ENCODE results near the gene SERINC5.

Gene SERINC5

DNA sequence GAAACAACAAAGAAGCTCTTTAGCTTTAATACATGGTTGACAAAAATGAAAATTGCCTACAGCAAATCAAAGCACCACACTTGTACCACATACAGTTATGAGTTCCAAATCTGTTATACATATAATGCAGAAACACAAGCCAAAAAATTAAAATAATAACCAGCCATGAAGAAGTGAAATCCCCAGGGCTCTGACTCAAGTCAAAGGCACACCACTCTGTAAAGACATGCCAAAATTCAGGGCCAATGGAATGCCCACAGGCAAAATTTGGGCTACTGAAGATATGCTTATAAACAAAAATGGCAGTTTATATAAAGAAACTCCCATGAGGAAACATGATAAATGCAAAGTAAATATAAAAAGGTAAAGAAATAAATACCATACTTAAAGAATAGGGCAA, 191.7 kb downstream of the SERINC5 start:
- Histone ChIP-seq H3K27ac (ENCODE audit: low read depth, low read length) (no peak overlapping the region), H3K4me3 (ENCODE audit: low read length) (no peak overlapping the region), H3K79me1 (ENCODE audit: low read length) (no peaks in the 10 kb centered on the region), H2BK120ac (ENCODE audit: low read depth, low read length) (no peak overlapping the region), H3K56ac (ENCODE audit: low read length) (no peak overlapping the region), H3K9ac (ENCODE audit: low read length) (no peak overlapping the region), H3K27me3 (ENCODE audit: insufficient read depth, low read length, poor library complexity) (no peaks in the 10 kb centered on the region), H3K23ac (ENCODE audit: low read length) (no peak overlapping the region), H3K36me3 (ENCODE audit: control insufficient read depth, insufficient read depth, low read length) (no peaks in the 10 kb centered on the region), H2AK5ac (ENCODE audit: low read length) (no peak overlapping the region), H2BK5ac (ENCODE audit: low read length) (no peak overlapping the region), H3K79me2 (ENCODE audit: control insufficient read depth, insufficient read depth, low read length) (no peaks in the 10 kb centered on the region), H3K4ac (ENCODE audit: low read depth, low read length) (no peak overlapping the region), H2BK15ac (replicated peaks; ENCODE audit: low read depth) (no peak overlapping the region), H4K5ac (ENCODE audit: low read length) (no peak overlapping the region), H3K4me1 (ENCODE audit: control insufficient read depth, low read depth, low read length) (no peaks in the 10 kb centered on the region), H4K8ac (ENCODE audit: low read depth, low read length) (no peak overlapping the region), H3K4me2 (ENCODE audit: low read length) (no peak overlapping the region), H3K18ac (ENCODE audit: low read length) (no peak overlapping the region)
- DNase-seq = no peak
